ENCODE results near the gene ZNF287. TPM values are rescaled to one million over a fixed set of nuclear protein-coding genes. Genes with fewer than 3 reads are reported as not detected.

The ZNF287 gene
- total and polyA plus RNA-seq, 10 donors: 5.1 to 12.2 (median 8.8) TPM

- Histone ChIP-seq H3K36me3 (no peaks in the 10 kb centered on the region), H3K9me3 (no peaks in the 10 kb centered on the region), H3K4me3 (no peak overlapping the region), H3K4me1 (peaks cover 0 to 50% (median 13%) of the 10 kb centered on the region in 6 donors), H3K27me3 (replicated peaks in 1 of 7) (peaks cover 0 to 10% (median 0%) of the 10 kb centered on the region in 7 donors), H3K27ac (peak overlapping the region in 3 of 8 donors; percentile 18 to 66 (median 46))
- intact Hi-C loops (cut with DNase I; ENCODE audit: low total_unique reads): no loop called here
- DNase-seq: peak; percentile 70
- WGBS, 5 donors: 19 to 32% (median 25%) methylated on average over 4 of the region's 4 CpGs
- TF ChIP-seq CTCF (IDR thresholded peaks at IDR 0.05 in 8 of 11, conservative IDR thresholded peaks at IDR 0.05 in 3 of 11) (no peak), POLR2AphosphoS5 (IDR thresholded peaks at IDR 0.05) (no peak), POLR2A (IDR thresholded peaks at IDR 0.05) (no peak)
Measured at GRCh38 chr17:16512011-16512410, 57.0 kb downstream of the ZNF287 start.

- no peak for DNase-seq
- intact Hi-C loops (cut with DNase I; ENCODE audit: low total_unique reads): no loop called here
- no peaks in the 10 kb centered on the region for H3K36me3 ChIP-seq
- peaks cover 0 to 8% (median 0%) of the 10 kb centered on the region in 7 donors for H3K27me3 ChIP-seq (replicated peaks in 1 of 7)
- TF ChIP-seq POLR2AphosphoS5 (IDR thresholded peaks at IDR 0.05): no peak
- no peak for TF ChIP-seq POLR2A (IDR thresholded peaks at IDR 0.05)
- TF ChIP-seq CTCF (IDR thresholded peaks at IDR 0.05 in 8 of 11, conservative IDR thresholded peaks at IDR 0.05 in 3 of 11): no peak
- H3K4me1 ChIP-seq: peaks cover 0 to 47% (median 11%) of the 10 kb centered on the region in 6 donors
- H3K4me3 ChIP-seq: no peak overlapping the region
- 45 to 84% (median 69%) methylated on average over 1 of the region's 1 CpG for WGBS, 5 donors
- H3K27ac ChIP-seq: peak overlapping the region in 1 of 8 donors; percentile 18
- no peaks in the 10 kb centered on the region for H3K9me3 ChIP-seq
Measured at GRCh38 chr17:16511593-16511992, 57.4 kb downstream of the ZNF287 start.

GRCh38 chr17:16507918-16508533, 61.0 kb downstream of the ZNF287 start:
- Histone ChIP-seq H3K4me1 (peaks cover 0 to 30% (median 10%) of the 10 kb centered on the region in 6 donors), H3K36me3 (no peaks in the 10 kb centered on the region), H3K9me3 (no peaks in the 10 kb centered on the region), H3K27ac (no peak overlapping the region), H3K4me3 (no peak overlapping the region), H3K27me3 (replicated peaks in 1 of 7) (no peaks in the 10 kb centered on the region)
- no peak for DNase-seq
- intact Hi-C loops (cut with DNase I; ENCODE audit: low total_unique reads): no loop called here
- WGBS, 5 donors: 66 to 83% (median 75%) methylated on average over 8 of the region's 8 CpGs
- TF ChIP-seq POLR2AphosphoS5 (IDR thresholded peaks at IDR 0.05) (no peak), CTCF (IDR thresholded peaks at IDR 0.05 in 8 of 11, conservative IDR thresholded peaks at IDR 0.05 in 3 of 11) (no peak), POLR2A (IDR thresholded peaks at IDR 0.05) (no peak)

- Histone ChIP-seq H3K27me3 (replicated peaks in 1 of 7) (no peaks in the 10 kb centered on the region), H3K27ac (no peak overlapping the region), H3K4me1 (peaks cover 0 to 12% (median 2%) of the 10 kb centered on the region in 6 donors), H3K4me3 (no peak overlapping the region), H3K36me3 (no peaks in the 10 kb centered on the region), H3K9me3 (no peaks in the 10 kb centered on the region)
- intact Hi-C loops (cut with DNase I; ENCODE audit: low total_unique reads): no loop called here
- TF ChIP-seq POLR2A (IDR thresholded peaks at IDR 0.05): no peak
- no peak for TF ChIP-seq CTCF (IDR thresholded peaks at IDR 0.05 in 8 of 11, conservative IDR thresholded peaks at IDR 0.05 in 3 of 11)
- TF ChIP-seq POLR2AphosphoS5 (IDR thresholded peaks at IDR 0.05): no peak
- DNase-seq: no peak
- 81 to 96% (median 92%) methylated on average over 3 of the region's 3 CpGs for WGBS, 5 donors
Measured at GRCh38 chr17:16506188-16506587, 62.8 kb downstream of the ZNF287 start.
